A549 (cell line): ENCODE results near the gene KSR1.

Experiments
- BHLHE40 ChIP-seq: IDR thresholded peaks from 2 replicates; pipeline ENCODE4 v1.6.1; 2012; ENCODE audit warnings: low read depth, low read length, inconsistent platforms
- EP300 ChIP-seq, 2 experiments: fragments of >200 bp; sonication (Bioruptor Twin); formaldehyde crosslinking; IDR thresholded peaks; 2 replicates in 1 of 2; 3 replicates in 1 of 2; pipeline ENCODE4 v1.6.1; 2016 to 2017
- JUN ChIP-seq, 2 experiments: fragments of >200 bp; sonication (Bioruptor Twin); formaldehyde crosslinking; IDR thresholded peaks; 2 replicates in 1 of 2; 3 replicates in 1 of 2; pipeline ENCODE4 v1.6.1; 2016 to 2017
- JUNB ChIP-seq: fragments of >200 bp; sonication (Bioruptor Twin); formaldehyde crosslinking; IDR thresholded peaks from 2 replicates; pipeline ENCODE4 v1.6.1; 2016
- NR3C1 ChIP-seq: fragments of >200 bp; sonication (Bioruptor Twin); formaldehyde crosslinking; IDR thresholded peaks from 3 replicates; pipeline ENCODE4 v1.6.1; 2017
- RAD21 ChIP-seq, 2 experiments: fragments of >200 bp in 1 of 2; sonication (Bioruptor Twin) in 1 of 2; formaldehyde crosslinking in 1 of 2; IDR thresholded peaks in 1 of 2; conservative IDR thresholded peaks in 1 of 2; 2 replicates in 1 of 2; 3 replicates in 1 of 2; pipeline ENCODE4 v1.6.1; 2012 to 2018; ENCODE audit warnings: inconsistent platforms in 1 of 2
- SREBF2 ChIP-seq: fragments of 450-650 bp; IDR thresholded peaks from 2 replicates; pipeline ENCODE4 v1.6.1; 2014; ENCODE audit warnings: mild to moderate bottlenecking, moderate library complexity
- TP53 ChIP-seq: fragments of 250-450 bp; sonication (Bioruptor Pico); IDR thresholded peaks from 2 replicates; pipeline ENCODE4 v1.5.0; 2021; ENCODE audit warnings: mild to moderate bottlenecking, moderate library complexity
- TF ChIP-seq, protein P1 (sequence below): fragments of 250-450 bp; sonication (Bioruptor Pico); IDR thresholded peaks from 2 replicates; pipeline ENCODE4 v1.5.0; 2021; ENCODE audit warnings: mild to moderate bottlenecking, moderate library complexity, borderline replicate concordance
- TF ChIP-seq, protein P2 (sequence below): fragments of >200 bp; sonication (Bioruptor Twin); formaldehyde crosslinking; IDR thresholded peaks from 3 replicates; pipeline ENCODE4 v1.5.1; 2016
- TF ChIP-seq, protein P3 (sequence below): IDR thresholded peaks from 2 replicates; pipeline ENCODE4 v1.6.1; 2012

DNA sequence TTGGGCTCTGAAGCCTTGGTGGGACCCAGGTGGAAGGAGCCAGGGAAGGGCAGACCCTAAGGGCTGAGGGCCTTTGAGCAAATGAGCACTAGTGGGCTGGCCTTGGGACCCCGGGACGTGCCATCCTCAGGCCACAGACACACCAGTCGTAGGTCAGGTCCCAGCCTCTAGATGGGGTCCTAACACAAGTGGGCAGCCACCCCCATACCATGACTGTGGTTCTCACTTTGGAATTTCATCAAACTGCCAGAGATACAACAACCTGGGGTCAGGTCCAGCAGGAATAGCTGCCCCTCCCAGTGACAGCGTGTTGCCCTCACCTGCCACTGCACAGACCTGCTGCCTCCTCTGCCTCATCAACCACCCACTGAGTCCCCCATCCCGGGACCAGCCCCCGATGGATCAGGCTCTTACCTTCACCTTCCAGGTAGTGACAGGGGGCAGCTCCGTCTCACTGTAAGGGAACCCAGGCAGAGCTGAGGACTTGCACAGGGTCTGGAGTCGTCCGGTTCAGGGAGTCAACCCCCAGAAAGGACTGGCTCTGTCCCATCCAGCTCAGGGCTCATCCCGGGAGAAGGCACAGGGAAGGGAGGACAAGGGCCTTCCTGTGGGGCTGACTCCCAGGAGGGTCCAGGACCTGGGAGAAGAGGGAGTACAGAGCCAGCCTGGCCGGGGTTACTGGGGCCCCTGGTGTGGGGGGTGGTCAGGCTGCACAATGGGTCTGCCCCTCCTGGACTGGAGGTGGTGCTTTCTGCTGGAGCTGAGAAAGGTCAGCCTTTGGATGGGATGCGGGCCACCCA, 214.7 kb downstream of the KSR1 start:
- TF ChIP-seq, protein P1, sequence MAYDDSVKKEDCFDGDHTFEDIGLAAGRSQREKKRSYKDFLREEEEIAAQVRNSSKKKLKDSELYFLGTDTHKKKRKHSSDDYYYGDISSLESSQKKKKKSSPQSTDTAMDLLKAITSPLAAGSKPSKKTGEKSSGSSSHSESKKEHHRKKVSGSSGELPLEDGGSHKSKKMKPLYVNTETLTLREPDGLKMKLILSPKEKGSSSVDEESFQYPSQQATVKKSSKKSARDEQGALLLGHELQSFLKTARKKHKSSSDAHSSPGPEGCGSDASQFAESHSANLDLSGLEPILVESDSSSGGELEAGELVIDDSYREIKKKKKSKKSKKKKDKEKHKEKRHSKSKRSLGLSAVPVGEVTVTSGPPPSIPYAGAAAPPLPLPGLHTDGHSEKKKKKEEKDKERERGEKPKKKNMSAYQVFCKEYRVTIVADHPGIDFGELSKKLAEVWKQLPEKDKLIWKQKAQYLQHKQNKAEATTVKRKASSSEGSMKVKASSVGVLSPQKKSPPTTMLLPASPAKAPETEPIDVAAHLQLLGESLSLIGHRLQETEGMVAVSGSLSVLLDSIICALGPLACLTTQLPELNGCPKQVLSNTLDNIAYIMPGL, result no peak
- TF ChIP-seq, protein P2, sequence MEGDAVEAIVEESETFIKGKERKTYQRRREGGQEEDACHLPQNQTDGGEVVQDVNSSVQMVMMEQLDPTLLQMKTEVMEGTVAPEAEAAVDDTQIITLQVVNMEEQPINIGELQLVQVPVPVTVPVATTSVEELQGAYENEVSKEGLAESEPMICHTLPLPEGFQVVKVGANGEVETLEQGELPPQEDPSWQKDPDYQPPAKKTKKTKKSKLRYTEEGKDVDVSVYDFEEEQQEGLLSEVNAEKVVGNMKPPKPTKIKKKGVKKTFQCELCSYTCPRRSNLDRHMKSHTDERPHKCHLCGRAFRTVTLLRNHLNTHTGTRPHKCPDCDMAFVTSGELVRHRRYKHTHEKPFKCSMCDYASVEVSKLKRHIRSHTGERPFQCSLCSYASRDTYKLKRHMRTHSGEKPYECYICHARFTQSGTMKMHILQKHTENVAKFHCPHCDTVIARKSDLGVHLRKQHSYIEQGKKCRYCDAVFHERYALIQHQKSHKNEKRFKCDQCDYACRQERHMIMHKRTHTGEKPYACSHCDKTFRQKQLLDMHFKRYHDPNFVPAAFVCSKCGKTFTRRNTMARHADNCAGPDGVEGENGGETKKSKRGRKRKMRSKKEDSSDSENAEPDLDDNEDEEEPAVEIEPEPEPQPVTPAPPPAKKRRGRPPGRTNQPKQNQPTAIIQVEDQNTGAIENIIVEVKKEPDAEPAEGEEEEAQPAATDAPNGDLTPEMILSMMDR, result no peak
- TF ChIP-seq NR3C1 (no peak), EP300 (IDR thresholded peaks at IDR 0.05) (no peak), TP53 (no peak), JUN (IDR thresholded peaks at IDR 0.05) (no peak), BHLHE40 (no peak), RAD21 (conservative IDR thresholded peaks at IDR 0.05 in 1 of 2, IDR thresholded peaks at IDR 0.05 in 1 of 2) (no peak), JUNB (no peak), SREBF2 (no peak)
- TF ChIP-seq, protein P3, sequence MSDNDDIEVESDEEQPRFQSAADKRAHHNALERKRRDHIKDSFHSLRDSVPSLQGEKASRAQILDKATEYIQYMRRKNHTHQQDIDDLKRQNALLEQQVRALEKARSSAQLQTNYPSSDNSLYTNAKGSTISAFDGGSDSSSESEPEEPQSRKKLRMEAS, result no peak
